Fibroblast of skin of right biceps (primary cell): ENCODE data around the gene POLR3A.

Source experiments
- DNase-seq: peaks from one replicate; pipeline ENCODE4 v3.0.0-alpha.2; 2013

Gene POLR3A

GRCh38 chr10:78045856-78046255, 16.5 kb upstream of the POLR3A start:
- no peak for DNase-seq

GRCh38 chr10:78045237-78045636, 15.9 kb upstream of the POLR3A start:
- no peak for DNase-seq

GRCh38 chr10:78044699-78045098, 15.4 kb upstream of the POLR3A start:
- no peak for DNase-seq

GRCh38 chr10:78044179-78044578, 14.9 kb upstream of the POLR3A start:
- no peak for DNase-seq

- no peak for DNase-seq
These were observed 13.4 kb upstream of the POLR3A start for GRCh38 chr10:78042752-78043104.

GRCh38 chr10:78042058-78042751, 12.9 kb upstream of the POLR3A start:
- no peak for DNase-seq

GRCh38 chr10:78041170-78042057, 12.1 kb upstream of the POLR3A start:
- DNase-seq = no peak

GRCh38 chr10:78039743-78040142, 10.4 kb upstream of the POLR3A start:
- DNase-seq = no peak

GRCh38 chr10:78038791-78039547, 9.7 kb upstream of the POLR3A start:
- no peak for DNase-seq

GRCh38 chr10:78038105-78038504, 8.8 kb upstream of the POLR3A start:
- DNase-seq = no peak

GRCh38 chr10:78035933-78036583, 6.7 kb upstream of the POLR3A start:
- no peak for DNase-seq

- no peak for DNase-seq
These were observed 6.1 kb upstream of the POLR3A start for GRCh38 chr10:78035437-78035836.

GRCh38 chr10:78035025-78035424, 5.7 kb upstream of the POLR3A start:
- no peak for DNase-seq

- DNase-seq = peak; percentile 98
These were observed 4.5 kb upstream of the POLR3A start, which contains the start of gene RPS24 for GRCh38 chr10:78033637-78034470. Gene RPS24 (plus strand): TSS chr10:78033863. CDS start chr10:78033902, 39 bp downstream.

- no peak for DNase-seq
These were observed 4.0 kb upstream of the POLR3A start for GRCh38 chr10:78033387-78033636.

GRCh38 chr10:78028438-78029268, 662 bp downstream of the POLR3A start:
- peak; percentile 26 for DNase-seq

GRCh38 chr10:78025685-78026364, 3.5 kb downstream of the POLR3A start:
- DNase-seq = peak; percentile 66

- no peak for DNase-seq
These were observed 5.6 kb downstream of the POLR3A start for GRCh38 chr10:78023741-78024140.

GRCh38 chr10:78021201-78021600, 8.1 kb downstream of the POLR3A start:
- DNase-seq = no peak

- no peak for DNase-seq
These were observed 10.1 kb downstream of the POLR3A start for GRCh38 chr10:78019264-78019663.

- DNase-seq = no peak
These were observed 11.5 kb downstream of the POLR3A start for GRCh38 chr10:78017856-78018255.
